ENCODE results near the gene LRMDA.

LRMDA gene

DNA sequence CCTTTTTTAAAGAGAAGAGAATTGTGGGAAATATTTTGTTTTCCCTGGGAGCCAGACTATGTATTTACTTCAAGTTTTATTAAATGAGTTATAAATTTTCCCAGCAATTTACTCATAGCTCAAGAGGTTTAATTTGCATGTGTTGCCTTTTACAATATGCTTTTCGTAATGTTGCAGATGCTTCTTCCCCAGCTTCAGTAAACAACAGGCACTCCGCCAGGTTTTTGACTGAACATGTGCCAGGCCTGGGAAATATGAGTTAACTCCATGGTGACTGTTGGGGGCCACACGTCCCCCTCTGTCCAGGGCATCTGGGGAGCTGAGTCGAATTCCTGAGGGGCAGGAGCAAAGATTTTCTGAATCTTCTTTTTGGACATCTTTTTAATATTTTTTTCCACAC lies 545.7 kb downstream of the LRMDA start:
- no peak for DNase-seq

DNA sequence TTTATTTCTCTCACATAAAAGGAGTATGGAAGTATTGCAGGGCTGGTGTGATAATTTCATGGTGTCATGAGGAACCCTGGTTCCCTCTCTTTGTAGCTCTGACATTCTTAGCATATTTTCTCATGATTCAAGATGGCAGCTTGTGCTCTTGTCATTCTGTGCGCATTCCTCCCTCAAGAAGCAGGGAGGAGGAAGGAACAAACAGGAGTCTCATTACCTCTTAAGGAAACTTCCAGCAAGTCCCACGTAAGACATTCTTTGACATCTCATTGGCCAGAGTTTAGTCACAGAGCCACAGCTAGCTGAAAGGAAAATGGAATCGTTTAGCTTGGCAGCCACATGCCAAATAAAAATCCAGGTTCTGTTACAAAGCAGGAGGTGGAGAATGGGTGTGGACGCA lies 546.8 kb downstream of the LRMDA start:
- no peak for DNase-seq

DNA sequence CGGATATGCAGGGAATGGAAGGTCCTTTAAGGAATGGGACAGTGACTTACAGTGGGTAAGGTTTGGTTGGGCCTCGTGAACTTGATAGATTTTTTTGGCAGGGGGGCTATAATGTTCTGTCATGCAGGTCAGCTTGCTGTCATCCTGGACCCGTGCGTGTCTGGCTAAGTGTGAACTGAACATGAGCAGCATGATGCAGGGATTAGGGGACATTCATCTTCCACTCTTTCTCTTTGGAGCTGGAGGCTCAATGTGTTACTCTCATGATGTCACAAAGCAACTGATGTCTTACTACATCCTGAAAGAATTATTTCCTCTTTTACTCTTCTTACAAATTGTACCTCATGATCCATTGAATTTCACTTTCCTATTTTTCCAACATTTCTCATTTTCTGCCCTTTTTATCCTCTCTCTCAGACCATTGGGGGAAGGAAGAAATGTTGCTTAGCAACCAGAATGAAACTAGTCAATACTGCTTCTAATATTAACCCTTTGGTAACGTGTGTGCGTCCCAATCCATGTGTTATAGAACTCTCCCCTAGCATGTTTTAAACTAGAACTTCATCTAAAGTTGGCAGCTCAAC lies 549.1 kb downstream of the LRMDA start:
- no peak for DNase-seq

- no peak for DNase-seq
These were observed 551.4 kb downstream of the LRMDA start for GRCh38 chr10:75982611-75983369.

- no peak for DNase-seq
These were observed 552.6 kb downstream of the LRMDA start for GRCh38 chr10:75984067-75984466.

GRCh38 chr10:75987616-75988015 lies 556.2 kb downstream of the LRMDA start:
- no peak for DNase-seq

- DNase-seq, result no peak
These were observed 563.1 kb downstream of the LRMDA start for GRCh38 chr10:75994357-75995040.

GRCh38 chr10:75995041-75995430 lies 563.6 kb downstream of the LRMDA start:
- DNase-seq, result no peak

DNA sequence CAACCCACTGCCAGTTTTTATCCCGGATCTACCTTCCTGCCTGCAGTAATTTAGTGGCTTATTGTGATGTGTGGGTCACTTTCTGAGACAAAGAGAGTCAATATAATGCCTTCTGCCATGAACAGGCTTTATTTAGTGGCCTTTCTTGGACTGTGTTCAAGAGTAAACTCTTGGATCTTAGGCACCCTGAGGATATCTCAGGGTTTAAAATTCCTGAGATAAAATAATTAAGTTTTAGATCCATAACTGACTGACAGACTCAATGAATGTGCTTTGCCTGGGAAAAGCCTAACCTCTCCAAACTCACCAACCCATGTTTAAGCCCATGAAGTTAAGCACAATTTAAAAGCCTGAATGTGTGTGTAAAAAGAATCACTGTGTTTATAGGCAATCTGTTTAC lies 564.3 kb downstream of the LRMDA start:
- no peak for DNase-seq

- no peak for DNase-seq
These were observed 567.6 kb downstream of the LRMDA start for GRCh38 chr10:75999001-75999400.

- DNase-seq, result no peak
These were observed 568.2 kb downstream of the LRMDA start for GRCh38 chr10:75999515-76000209.

GRCh38 chr10:76000550-76000949 lies 569.1 kb downstream of the LRMDA start:
- DNase-seq, result no peak

DNA sequence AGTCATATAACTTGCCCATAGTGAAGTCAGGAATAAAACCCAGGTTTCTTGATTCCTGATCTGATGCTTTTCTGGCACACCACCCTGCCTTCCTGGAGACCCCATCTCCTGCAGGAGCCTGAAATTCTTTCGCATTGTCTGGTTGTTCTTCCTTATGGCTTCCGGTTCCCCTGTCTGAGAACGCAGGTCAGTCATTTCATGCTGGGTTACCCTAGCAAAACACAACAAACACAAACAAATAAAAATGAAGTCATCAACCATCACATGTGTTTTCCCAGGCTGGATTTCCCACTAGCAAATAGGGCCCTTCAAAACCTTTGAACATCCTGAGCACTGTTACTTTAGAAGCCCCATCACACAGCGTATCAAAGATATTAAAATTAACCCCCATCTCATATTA lies 569.6 kb downstream of the LRMDA start:
- DNase-seq, result no peak

DNA sequence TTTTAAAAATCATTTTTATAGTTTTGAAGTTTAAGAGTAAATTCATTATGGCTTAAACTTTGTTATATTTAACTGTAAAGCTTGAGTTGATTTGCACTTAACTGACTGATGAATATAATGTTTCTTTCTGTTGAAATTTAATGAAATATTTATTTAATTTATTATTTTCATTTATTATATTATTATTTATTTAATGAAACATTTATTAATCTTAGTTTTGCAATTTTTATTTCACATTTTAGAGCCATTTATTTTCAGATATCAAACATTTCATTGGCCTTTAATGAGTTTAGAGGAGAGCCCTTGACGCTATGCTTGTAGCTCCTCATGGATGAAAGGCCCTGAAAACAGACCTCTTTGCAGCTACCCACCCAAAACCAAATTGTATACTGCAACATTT lies 570.0 kb downstream of the LRMDA start:
- no peak for DNase-seq

- no peak for DNase-seq
These were observed 570.9 kb downstream of the LRMDA start for GRCh38 chr10:76002262-76002854.

GRCh38 chr10:76007667-76008181 lies 576.3 kb downstream of the LRMDA start:
- no peak for DNase-seq

GRCh38 chr10:76009531-76009930 lies 578.1 kb downstream of the LRMDA start:
- DNase-seq, result no peak

DNA sequence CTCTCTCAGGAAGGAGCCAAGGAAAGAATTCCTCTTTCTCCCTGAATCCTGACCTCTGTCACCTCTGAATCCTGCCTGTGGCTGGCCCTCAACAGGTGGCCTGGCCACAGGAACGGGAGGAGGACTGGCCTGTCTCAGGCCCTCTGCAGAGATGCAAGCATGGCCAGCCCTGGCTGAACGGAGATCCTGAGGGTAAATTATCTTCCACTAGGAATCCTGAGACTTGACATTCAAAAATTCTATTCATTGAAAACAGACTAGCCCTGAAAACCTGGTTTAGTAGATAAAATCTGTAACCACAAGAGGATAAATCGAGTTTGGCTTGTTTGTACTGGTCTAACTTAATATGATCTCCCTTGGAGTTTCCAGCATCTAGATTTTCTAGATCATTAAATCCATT lies 579.3 kb downstream of the LRMDA start:
- DNase-seq, result no peak

DNA sequence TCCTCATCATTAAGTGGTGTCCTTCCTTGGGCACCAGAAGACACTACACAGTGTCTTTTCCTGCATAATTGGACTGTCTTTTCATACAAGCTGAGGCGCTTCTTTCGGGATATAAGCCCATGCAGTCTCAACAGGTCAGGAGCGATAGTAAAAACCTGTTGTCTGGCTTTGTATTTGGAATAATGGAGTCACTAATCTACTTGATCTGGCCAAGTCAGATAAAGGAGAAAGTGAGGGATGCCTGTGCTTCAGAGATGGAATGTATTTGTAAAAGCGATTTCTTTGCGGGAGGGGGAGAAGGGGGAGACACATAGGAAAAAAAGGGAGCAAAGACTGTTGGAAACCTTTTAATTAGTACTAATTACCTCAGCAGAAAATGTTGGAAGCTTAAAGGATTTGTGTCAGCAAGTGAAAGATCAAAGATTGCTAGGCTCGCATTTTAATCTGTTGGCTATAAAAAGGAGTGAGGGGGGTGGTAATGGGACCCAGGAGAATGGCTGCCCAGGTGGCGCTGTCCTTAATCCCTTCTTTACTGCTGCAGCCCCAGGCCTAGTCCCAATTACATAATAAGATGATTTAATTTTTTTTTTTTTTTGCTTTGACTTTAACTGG lies 581.4 kb downstream of the LRMDA start:
- DNase-seq, result no peak

DNA sequence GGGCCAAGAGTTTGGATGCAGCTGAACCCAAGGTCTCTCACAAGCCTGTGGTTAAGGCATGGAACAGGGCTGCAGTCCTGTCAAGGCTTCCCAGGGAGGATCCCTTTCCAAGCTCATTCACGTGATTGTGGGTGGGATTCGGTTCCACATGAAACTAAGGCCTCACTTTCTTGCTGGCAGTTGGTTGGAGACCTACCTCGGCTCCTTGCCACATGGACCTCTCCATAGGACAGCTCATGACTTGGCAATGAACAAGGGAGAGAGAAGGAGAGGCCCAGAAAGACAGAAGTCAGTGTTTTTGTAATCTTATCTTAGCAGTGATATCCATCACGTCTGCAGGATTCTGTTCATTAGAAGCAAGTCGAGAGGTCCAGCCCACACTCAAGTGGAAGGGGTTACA lies 583.8 kb downstream of the LRMDA start:
- DNase-seq, result no peak

DNA sequence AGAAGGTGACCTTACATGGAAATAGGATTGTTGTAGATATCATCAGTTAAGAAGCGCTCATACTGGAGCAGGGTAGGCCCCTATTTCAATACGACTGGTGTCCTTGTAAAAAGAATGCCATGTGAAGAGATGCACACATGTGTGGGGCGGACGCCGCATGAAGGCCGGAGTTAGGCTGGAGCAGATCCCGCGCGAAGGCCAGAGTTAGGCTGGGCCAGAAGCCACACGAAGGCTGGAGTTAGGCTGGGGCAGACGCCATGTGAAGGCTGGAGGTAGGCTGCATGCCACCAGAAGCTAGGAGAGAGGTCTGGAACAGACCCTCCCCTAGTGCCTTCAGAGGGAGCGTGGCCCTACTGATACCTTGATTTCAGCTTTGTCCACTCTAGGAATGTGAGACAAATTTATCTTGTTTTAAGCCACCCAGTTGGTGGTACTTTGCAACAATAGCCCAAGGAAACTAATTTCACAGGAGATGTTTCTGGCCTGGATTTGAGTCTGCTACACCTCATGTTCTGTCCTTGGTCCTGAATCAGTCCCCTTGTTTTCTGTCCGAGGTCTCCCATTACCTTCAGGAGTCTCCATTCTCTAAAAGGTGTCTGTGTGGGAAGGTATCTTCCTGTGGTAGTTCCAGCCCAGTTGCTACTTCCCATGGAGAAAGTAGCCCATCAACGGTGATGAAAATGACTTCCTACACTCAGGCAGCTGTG lies 585.8 kb downstream of the LRMDA start:
- DNase-seq, result no peak
